Kidney tubule cell (primary cell): ENCODE results near the gene TGM3.

Experiments
- DNase-seq: peaks from one replicate; pipeline ENCODE4 v3.0.0-alpha.2; 2018; ENCODE audit warnings: low spot score

The TGM3 gene

DNA sequence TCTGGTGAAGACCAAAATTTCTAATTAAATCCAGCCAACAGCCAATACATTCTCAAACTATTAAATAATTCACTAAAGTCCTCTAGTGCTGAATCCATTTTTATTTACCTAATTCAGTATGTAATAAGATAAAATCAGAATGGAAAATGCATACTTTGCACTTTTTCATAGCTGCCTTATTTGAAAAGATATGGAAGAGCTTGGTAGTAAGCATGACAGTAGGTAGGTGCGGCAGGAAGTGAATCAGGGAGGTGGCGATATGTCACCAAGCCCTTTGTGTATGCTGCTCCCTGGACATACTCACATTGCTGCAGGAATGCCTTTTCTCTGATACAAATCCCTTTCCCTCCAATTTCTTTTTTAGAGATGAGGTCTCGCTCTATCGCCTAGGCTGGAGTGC, 10.2 kb upstream of the TGM3 start:
- peak; percentile 61 for DNase-seq

DNA sequence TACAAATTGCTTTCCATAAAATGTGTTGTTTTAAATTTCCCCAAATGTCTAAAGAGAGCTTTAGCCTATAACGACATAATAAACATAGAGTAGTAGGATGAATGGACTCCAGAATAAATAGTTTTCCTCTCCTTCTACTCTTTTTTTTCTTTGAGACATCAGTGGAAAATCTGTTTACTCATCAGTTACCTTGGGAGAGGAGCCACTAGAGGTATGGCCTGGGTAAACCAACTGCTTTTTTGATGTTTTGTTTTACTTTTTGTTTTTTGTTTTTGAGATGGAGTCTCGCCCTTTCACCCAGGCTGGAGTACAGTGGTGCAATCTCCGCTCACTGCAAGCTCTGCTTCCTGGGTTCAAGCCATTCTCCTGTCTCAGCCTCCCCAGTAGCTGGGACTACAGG, 8.3 kb upstream of the TGM3 start:
- DNase-seq: no peak

DNA sequence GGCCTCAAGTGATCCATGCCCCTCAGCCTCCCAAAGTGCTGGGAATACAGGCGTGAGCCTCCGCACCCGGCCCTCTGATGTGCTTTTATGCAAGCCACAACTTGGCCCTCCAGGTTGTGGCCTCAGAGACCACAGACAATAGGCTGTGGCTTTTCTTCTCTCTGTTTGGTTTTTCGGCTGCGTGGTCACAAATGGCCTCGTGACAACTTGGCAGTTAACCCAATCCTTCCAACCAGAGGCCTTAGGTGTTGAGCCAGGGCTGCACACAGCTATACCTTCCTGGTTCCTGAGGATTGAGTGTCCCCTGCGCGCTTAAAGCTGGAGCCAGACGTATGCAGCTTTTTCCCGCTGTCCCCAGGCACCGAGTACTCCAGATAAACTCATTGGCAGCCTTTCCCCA, 6.3 kb upstream of the TGM3 start:
- DNase-seq: peak; percentile 69

DNA sequence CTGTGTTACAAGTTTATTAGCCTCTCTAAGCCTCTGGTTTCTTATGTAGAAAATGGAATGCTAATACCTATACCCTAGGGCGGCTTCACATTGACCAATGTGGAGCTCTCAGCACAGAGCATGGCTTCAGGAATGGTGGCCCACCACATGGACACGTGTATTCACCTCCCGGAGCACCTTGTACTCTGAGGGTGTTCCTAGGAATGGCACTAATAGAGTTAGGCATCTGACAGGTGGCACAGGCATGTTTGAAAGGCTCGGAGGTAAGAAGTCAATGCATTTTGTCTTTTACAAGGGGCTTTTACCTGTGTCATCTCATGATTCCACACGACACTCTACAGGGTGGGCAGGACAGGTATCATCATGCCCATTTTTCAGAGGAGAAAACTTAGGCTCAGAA, 5.3 kb upstream of the TGM3 start:
- no peak for DNase-seq

DNA sequence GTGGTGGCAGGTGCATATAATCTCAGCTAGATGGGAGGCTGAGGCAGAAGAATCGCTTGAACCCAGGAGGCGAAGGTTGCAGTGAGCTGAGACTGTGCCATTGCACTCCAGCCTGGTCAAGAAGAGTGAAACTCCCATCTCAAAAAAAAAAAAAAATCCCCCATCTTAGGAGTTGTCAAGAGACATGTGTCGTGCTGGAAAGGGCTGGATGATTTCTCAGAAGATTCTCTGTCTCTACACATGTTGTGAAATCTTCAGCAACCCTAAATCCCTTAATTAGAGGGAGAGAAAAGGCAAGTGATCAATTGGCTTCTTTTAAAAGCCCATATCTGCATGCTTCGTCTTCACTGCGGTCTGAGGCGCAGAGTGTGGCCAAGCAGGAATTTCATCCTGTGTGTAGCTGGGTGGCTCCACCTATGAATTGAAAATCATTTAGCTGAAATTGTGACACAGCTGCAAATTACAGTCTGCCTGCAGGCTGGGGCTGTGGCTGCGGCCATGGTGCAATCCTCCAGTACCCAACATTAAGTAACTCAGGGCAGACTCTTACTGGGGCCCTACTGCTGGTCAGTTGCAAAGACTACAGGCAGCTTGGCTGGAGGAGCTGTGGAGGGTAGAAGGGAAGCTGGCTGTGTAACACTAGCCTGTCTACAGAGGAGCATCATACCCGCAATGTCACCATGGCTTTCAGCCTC, 3.2 kb upstream of the TGM3 start:
- no peak for DNase-seq

DNA sequence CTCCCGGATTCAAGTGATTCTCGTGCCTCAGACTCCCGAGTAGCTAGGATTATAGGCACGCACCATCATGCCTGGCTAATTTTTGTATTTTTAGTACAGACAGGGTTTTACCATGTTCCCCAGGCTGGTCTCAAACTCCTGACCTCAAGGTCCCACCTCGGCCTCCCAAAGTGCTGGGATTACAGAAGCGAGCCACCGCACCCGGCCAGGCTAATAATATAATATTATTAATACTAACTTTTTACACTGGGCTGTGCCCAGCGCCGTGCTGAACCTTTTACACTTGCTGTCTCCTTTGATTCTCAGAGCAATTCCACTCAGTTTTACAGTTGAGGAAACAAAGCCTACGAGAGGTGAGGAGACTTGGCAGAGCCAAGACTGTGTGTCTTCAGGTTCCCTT, 2.3 kb upstream of the TGM3 start:
- no peak for DNase-seq

DNA sequence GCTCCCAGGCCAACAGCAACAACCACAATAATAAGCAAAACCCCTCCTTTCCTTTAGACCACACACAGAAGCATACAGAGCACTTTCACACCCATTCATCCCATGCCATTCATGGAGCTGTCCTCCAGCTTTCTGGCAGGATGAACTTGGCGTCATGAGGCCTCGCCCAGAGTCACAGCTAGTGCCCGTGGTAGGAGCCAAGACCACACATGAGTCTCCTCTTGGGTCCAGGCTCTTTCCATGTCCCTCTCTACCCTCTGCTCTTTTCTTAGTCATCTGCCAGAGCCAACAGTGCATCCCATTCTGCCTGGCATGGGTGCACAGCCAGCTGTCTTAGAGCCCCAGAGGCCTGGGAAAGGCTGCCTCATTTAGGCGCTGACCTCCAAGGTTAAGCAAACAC, 1.8 kb upstream of the TGM3 start:
- no peak for DNase-seq

DNA sequence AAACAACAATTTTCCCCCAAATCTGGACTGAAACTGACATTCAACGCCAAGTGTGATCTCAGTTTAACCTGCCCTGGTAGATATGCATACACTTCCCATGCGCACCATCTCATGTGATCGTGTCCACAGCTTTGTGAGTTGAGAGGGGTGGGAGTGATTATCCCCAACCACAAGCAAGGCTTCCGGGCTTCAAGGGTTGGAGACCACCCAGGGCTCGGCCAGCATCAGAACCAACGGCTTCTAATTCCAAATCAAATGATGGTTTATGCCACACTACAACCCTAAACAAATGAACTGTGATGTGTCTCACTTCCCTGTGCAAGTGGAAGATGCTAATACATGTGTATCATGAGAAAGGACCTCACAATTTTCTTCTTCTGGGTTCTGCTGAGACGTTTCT, 515 bp upstream of the TGM3 start:
- DNase-seq: no peak

DNA sequence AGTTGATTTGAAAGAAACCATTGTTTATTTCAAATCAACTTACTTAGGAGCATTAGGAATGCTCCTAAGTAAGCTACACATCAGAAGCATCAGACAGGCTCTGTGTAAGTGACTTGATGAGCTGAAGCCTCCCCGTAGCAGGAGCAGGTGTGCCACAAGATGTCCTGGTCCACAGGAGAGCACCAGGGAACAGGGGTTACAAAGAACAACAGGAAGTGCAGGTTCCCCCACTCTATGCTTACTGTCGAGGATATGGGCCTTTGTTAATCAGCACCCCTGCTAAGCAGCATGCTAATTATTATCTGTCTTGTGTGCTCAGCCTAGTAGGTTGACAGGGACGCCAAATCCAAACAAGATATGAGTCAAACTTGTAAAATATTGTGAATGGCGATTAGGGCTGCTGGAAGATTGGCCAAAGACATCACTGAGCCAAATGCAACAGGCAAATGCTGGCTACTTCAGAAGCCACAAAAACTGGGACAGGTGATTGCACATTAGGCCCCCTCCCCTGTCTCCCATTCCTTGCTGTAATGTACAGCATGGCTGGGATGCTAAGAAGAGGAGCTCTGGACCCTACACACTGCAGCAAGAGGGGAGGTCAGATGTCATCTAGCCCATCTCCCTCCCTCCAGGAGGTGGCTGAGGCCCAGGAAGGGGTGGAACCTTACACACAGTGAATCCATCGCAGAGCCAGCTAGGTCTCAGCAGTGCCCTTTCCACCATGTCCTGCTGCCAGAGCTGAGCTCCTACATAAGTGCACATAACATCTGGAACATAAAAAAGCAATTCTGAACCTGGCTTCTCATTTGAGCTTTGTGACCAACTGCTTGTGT, 939 bp downstream of the TGM3 start:
- no peak for DNase-seq

DNA sequence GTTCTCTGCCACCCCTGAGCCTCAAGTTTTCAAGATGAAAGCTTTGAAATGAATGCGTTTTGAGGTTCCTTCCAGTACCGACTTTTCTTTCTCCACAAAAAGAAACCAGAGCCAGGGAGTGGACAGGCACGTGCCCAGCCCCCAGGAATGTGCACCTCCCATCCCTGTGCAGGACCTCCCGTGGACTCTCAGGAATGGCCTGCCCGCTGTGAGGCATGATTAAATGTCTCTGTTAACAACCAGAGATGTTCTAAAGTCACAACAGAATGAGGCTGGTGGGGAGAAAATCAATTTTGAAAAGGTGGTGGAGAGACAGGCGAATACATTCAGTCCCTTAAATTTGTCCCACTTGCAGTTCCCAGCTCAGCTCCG, 1.5 kb downstream of the TGM3 start:
- DNase-seq: peak; percentile 29

DNA sequence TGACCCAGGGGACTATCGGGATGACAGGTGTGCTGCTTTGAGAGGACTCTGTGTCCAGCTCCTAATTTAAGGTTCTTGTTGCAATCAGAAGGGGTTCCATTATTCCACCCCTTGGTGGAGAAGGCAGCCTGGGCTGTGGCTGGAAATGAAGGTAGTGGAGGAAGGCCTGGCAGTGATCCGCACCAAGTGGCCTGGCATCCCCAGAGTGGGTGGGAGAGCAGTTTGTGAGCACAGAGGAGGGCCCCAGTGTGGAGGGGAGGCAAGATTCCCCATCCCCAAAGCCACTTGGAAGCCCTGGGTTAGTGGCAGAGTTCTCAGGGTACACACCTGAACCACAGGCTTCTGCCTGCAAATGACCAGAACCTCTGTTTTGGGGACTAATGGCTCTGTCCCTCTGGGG, 2.3 kb downstream of the TGM3 start:
- no peak for DNase-seq

DNA sequence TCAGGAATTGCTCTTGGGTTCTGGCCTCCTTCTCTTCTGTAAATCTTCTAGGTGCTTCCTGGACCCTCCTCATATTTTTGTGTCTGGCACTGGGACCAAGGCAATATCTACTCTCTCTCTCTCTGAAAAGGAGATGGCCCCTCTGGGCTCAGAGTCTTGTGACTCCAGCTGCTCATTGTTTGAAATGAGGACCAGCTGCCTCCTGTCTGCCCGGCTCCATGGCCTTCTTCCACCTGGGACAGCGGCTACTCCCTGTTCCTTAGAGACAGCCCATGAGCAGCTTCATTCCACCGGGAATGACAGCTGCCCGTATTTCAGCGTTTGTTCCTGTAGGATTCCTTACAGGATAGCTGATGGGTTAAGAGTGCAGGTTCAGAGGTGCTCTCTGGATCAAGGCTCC, 2.9 kb downstream of the TGM3 start:
- DNase-seq: no peak

DNA sequence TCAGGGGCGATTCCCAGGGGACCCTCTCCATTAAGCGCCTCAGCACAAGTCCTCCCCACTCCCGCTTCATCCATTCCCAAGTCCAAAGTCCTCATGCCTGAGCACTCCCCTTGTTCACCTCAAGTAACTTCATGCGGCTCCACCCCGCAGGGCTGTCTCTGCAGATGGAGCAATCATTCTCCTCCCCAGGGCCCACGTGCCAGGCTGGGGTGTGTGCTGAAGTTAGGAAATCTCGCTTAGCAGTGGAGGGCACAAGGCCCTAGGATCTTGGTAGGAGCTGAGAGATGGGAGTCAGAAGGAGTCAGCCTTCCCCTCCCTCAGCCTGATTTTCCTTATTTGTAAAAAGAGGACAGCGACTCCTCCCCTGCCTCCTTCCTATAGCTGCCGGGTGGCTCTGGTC, 3.5 kb downstream of the TGM3 start:
- no peak for DNase-seq

DNA sequence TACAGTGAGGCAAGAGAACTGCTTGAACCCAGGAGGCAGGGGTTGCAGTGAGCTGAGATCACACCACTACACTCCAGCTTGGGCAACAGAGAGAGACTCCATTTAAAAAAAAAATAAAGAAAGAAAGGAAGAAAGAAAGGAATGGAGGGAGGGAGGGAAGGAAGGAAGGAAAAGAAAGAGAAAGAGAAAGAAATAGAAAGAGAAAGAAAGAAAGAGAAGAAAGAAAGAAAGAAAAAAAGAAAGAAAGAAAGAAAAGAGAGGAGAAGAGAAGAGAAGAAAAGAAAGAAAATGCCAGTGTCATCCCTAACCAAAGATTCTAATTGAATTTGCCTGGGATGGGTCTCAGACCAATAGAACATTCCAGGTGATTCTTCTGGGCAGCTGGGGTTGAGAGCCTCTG, 4.2 kb downstream of the TGM3 start:
- no peak for DNase-seq

DNA sequence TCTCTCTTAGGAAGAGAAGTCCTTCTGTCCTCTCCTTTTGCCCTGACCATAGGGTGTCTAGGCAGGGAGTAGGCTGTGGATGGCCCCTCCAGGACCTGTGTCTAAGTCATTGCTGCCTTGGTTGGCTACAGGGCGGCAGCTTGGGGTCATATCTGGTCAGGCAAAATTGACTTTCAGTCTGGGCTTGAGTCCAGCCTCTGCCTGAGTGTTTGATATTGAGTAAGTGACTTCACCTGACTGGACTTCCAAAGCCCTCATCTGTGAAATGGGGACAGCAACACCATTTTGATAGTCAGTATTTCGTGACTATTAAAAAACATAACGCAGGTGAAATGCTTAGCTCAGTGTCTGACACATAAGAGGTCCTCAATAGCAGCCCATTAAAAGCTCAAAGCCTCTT, 4.6 kb downstream of the TGM3 start:
- DNase-seq: peak; percentile 35

DNA sequence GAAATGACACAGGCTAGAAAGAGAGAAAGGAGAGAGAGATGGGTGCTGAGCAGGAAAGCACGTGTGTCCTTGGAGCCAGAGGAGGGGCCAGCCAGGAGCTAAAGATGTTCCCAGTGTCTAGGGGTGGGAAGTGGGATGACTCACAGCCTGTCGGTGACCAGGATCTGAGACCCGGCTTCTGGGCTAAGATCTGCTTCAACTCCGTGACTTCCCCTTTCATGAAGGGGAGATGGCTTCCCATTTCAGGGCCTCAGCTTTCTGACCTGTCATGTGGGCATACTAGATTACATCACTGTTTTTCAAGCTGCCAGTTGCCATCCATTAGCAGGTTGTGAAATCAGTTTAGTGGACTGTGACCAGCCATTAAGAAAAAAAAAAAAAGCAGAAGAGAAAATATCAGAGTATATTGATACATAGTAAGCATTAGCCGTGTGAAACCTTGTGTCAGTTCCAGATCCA, 5.4 kb downstream of the TGM3 start:
- DNase-seq: peak; percentile 78

DNA sequence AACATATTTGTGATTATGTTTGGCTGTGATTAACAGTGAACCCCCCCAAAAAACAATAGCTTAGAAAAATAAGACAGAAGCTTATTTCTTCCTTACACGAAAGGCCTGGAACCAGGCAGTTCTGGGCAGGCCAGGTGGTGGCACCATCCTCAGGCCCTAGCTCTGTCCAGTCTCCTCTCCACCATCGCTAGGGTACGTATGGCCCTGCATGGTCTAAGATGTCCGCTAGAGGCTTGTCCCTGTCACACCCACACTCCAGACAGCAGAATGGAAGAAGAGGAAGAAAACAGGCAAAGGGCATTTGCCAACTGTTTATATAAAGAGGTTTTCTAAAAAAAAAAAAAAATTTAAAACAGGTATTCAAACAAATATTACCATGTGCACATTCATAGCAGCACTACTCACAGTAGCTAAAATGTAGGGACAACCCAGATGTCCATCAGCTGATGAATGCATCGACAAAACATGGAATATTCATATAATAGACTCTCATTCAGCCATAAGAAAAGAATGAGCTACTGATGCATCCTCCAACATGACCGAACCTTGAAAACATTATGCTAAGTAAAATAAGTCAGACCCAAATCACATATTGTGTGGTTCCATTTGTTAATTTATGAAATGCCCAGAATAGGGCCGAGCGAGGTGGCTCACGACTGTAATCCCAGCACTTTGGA, 6.7 kb downstream of the TGM3 start:
- no peak for DNase-seq

DNA sequence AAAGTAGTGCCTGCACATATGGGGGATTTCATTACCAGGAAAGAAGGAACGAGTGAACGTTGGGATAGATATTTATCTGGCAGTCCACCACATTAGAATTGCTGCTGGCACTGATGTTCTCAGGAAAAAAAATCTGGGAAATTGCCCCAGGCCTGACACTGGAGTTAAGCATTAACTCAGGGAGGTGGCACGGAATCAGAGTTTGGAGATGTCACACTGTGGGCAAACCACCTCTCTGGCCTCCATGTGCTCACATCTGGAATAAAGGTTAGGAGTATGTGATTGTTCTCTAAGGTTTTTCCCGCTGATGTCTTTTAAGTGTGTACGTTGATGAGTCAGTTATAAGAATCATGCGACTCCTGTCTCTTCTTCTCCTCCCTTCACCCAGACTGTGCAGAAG, 7.9 kb downstream of the TGM3 start:
- peak; percentile 38 for DNase-seq

DNA sequence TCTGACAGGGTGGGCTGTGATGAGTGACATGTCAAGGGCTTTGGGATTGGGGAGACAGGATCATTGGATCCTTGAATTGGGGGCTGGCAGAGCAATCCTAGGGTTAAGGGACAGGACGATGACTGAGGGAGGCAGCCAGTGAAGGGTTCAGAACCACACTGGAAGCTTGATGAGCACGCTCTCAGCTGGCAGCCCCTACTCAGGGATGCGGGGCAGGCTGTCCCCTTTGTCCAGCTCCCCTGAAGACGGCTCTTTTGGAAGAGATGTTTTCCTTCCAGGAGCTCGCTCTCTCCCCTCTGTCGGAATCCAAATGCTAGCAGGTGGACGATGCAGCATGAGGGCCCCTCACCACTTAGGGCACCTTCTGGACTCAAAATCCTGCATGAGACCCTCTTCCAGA, 8.4 kb downstream of the TGM3 start:
- DNase-seq: no peak

DNA sequence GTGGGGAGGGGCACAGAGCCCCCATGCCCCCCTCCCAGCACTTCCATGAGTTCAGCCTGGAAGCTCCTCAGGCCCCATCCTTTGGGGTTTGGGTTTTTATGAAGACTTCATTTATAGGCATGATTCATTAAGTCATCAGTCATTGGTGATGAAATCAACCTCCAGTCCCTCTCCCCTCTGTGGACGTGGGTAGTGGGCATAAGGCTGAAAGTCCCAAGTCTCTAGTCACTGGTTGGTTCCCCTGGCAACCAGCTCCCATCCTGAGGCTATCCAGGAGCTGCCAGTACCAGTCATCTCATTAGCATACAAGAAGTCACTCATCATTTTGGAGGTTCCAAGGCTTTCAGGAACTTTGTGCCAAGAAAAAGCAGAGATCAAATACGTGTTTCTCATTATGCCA, 9.2 kb downstream of the TGM3 start:
- DNase-seq: no peak

DNA sequence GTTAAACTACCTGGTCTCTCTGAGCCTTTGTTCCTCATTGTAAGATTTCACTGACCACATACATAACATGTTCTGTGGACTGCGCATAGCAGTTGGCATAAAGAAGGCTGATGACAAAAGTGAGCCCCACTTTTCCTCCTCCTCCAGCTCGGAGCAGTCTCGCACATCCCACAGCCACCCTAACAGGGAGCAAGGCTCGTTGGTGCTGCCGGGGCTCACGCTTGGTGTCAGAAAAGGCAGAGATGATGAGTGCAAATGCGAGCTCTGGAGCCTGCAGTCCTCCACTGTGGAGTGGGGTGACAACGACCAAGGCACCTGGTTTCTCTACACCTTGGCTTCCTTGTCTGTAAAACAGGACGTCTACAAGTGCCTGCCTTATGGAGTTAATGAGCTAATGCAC, 9.7 kb downstream of the TGM3 start:
- no peak for DNase-seq

DNA sequence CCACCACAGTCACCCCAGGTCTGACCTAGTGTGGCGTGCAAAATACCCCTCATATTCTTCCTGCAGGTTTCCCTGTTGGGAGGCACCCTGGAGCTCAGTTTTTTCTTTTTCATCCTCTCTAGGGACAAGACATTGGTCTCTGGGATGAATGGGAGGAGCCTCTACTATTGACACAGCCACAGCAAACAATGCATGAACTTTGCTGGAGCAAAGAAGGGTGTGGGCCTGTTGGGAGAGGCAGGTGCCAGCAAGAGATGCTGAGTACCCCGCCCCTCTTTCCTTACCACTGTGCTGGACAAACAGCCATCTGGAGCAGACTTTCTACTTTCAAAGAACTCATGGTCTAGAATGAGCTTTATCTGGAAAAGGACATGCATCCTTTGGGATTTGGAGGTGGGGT, 10.1 kb downstream of the TGM3 start:
- DNase-seq: no peak

DNA sequence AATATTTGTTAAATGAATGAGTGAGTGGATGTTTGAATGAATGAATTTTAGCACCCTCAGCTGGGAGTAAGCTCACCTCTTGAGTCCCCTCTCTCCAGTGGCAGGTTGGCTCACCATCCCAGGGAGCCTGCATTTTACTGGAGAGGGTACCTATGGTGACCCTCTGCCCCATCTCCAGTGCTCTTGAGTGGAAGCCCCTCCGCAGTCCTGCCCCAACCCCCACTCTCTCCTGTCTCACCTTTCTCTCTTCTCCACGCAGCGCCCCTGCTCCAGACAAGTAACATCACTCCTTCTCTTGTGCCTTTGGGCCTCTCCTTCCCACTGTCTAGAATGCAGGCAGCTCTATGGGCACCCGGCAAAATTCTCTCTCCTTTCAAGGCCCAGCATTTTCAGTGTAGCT, 11.3 kb downstream of the TGM3 start:
- DNase-seq: no peak
